ENCODE data around the gene HYAL1. TPM values are rescaled to one million over a fixed set of nuclear protein-coding genes. Genes with fewer than 3 reads are reported as not detected.
A peak's percentile ranks its signal among the peaks of the same experiment; 100 is the strongest.
"Not testable (repeated sequence)": the region's sequence is repeated elsewhere in the genome, so short reads cannot be mapped to it uniquely, and the experiment has no call there.

Gene HYAL1
- polyA plus RNA-seq, 1 donor = 1.7 TPM

DNA sequence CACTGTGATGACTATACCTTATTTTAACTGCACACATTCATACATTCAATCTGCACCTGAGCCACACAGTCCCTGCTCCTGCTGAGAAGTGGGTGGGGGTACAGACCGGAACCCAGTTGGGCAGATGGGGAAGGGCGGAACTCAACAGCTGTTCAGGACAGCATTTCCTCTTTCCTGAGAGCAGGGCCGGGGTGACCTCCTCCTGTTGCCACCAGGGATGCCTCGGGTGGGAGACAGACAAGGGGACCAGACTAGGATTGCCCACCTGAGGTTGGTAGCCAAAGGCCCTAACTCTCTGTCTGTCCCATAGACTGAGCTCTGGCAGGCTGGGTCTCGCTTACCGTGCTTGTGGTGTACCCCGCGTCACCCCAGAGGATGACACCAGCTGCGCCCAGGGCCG, 15.2 kb upstream of the HYAL1 start:
- DNase-seq (ENCODE audit: low read depth) = no peak

DNA sequence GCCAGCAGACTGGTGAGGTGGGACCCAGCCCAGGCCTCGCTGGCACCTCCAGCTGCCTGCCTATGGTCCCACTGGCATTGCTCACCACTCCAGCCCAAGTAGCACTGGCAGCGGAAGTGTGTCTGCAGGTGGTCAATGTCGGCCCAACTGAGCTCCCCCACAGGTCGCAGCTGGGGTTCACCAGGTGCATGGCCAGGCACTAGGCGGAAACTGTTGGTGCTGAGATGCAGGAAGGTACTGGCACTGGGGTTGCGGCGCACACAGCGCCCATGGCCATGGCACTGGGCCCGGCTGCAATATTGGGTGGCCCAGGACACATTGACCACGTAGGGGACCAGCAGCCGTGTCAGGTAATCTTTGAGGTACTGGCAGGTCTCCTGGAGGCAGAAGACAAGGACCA, 14.8 kb upstream of the HYAL1 start:
- DNase-seq (ENCODE audit: low read depth) = no peak

DNA sequence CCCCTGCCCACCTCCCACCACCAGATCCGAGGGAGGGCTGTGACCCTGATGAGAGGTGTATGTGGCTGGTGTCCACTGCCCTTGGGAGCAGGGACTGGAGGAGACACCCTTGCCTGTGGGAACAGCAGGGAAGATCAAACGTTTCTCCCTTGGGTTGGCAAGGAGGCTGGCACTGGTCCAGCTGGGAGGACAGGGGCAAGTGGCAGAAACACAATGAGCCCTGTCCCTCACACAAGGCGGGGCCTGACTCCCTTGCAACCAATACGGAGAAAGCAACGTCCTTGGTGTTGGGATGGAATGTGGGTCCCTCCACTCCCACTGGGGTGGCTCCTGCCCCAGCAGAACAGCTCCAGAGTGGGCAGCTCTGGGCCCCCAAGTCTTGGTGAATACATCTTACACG, 13.9 kb upstream of the HYAL1 start:
- DNase-seq (ENCODE audit: low read depth) = no peak

DNA sequence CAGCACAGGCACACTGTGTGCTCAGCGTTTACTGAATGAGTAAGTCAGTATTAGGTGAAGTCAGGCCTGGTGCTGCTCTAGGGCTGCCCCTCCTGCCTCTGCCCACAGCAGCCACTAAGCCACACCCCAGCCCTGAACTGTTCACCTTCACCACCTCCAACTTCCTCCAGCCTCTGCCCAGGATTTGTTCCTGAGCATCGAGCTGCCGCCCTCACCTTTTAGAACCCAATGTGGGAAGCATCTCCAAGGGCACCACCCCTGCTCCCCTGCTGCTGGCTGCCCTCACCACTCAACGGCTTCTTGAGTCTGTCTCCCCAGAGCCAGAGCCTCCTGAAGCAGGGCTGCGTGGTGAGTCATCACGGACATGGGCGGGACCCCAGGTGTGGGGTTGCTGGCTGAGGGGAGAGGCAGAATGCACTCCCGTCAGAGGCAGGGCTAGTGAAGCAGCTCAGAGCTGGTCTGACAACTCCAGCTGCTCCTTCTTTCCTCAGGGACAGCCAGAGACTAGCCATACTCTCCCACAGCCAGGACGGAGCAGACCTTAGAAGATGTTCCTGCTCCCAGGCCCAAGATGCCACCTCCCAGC, 13.4 kb upstream of the HYAL1 start:
- DNase-seq (ENCODE audit: low read depth) = no peak

DNA sequence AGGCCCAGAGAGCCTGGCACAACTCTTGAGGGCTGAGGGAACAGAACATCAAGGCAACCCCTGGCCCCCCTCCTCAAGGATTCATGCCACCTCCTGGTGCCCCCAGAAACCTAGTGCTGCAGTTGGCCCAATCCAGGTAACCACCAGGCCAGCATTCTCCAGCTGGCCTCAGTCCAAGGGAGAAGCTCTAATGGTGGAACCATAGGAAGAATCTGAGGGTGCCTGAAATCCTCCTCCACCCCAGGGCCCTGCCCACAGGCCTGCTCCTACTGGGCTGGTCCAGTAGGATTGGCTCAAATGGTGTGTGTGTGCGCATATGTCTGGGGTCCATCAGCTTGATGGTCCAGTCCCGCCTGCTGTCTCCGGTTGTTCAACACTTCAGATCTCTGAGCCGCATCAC, 11.4 kb upstream of the HYAL1 start:
- DNase-seq (ENCODE audit: low read depth) = no peak

DNA sequence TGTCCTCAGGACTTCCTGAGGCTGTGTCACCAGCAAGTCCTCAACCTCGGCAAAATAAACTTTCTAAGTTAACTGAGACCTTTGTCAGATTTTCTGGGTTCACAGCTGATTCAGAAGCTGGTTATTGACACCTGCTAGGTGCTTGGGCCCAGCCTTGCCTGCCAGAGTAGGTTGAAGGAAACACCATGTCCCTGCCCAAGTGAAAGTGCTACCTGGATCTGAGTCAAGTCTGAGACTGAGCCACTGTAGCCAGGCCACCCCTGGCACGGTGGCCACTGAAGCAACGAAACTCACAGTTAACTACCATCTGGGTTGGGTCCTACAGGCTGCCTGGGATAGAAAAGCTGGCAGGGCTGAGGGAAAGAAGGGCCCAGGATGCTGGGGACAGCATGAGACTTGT, 11.0 kb upstream of the HYAL1 start:
- no peak for DNase-seq (ENCODE audit: low read depth)

DNA sequence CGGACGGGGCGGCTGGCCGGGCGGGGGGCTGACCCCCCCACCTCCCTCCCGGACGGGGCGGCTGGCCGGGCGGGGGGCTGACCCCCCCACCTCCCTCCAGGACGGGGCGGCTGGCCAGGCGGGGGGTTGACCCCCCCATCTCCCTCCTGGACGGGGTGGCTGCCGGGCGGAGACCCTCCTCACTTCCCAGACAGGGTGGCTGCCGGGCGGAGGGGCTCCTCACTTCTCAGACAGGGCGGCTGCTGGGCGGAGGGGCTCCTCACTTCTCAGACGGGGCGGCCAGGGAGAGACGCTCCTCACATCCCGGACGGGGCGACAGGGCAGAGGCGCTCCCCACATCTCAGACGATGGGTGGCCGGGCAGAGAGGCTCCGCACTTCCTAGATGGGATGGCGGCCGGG, 8.7 kb upstream of the HYAL1 start:
- not testable (repeated sequence) for DNase-seq (ENCODE audit: low read depth)

DNA sequence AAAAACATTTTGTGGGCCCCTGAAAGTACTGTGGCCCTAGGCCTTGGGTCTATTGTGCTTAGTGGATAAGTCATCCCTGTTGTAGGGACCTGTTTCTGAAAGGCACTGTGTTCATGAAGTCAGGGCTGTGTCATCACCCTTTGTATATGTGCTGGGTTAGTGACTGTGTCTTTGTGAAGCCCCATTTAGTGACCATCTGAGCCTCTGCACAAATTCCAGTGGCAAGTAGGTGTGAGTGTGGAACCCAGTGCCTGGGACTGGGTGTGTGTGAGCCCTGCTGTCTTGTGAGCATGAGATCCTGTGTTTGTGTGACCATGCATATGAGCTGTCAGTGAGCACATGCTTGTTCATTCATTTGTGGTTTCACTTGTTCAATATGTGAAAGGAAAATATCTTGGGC, 1.2 kb upstream of the HYAL1 start:
- no peak for DNase-seq (ENCODE audit: low read depth)

DNA sequence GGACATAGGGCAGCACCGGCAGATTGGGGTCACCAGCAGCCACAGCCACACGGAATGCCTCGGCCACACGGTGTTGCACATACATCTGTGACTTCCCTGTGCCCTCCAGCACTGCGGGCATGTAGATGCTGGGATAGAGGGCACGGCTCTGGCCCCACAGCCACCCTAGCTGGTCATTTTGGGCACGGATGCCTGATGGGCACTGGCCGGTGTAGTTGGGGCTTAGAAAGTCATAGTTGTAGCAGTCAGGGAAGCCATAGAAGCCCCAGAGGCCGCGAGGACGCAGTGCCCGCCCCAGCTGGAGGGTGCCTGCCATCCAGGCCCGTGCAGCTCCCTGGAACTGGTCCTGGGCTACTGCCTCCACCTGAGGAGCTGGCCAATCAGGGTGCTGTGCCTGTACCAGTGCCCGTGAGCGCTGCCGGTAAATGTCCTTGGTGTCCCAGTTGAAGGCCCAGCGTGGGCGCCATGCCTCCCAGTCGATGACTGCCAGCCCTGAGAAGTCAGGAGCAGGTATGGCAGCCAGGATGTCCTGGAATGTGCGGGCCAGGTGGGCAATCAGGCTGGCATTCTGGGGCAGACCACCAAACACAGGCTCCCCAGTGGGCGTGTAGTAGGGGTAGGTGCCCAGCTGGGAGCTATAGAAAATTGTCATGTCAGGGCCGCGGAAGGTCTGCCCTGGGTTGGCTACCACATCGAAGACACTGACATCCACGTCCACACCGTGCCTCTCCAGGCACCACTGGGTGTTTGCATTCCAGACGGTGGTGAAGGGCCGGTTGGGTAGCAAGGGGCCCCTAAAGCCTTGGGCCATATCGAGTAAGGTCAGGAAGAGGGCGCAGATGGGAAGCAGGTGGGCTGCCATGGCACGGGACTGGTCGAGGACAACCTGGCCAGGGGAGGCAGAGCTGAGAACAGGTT, 1.0 kb downstream of the HYAL1 start:
- no peak for DNase-seq (ENCODE audit: low read depth)

DNA sequence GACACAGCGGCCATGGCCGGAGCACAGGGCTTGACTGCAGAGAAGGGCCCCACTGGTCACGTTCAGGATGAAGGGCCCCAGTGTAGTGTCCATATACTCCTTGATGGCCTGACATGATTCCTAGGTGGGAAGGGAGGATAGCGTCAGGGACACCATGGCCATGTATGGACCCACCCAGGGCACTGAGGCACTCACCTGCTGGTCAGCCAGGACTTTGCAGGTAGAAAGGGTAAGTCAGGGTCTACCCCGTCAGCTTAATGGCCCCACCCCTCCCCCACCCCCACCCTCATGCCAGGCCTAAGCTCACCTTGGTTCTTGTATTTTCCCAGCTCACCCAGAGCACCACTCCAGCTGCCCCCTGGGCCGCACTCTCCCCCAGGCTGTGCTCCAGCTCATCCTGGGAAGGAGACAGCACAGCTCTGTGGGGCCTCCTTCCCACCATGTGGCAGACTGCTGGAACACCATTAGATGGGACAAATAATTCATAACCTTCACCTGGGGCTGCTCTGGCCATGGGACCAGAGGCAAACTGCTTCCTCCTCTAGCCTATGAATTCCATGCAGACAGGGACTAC, 2.6 kb downstream of the HYAL1 start:
- no peak for DNase-seq (ENCODE audit: low read depth)

DNA sequence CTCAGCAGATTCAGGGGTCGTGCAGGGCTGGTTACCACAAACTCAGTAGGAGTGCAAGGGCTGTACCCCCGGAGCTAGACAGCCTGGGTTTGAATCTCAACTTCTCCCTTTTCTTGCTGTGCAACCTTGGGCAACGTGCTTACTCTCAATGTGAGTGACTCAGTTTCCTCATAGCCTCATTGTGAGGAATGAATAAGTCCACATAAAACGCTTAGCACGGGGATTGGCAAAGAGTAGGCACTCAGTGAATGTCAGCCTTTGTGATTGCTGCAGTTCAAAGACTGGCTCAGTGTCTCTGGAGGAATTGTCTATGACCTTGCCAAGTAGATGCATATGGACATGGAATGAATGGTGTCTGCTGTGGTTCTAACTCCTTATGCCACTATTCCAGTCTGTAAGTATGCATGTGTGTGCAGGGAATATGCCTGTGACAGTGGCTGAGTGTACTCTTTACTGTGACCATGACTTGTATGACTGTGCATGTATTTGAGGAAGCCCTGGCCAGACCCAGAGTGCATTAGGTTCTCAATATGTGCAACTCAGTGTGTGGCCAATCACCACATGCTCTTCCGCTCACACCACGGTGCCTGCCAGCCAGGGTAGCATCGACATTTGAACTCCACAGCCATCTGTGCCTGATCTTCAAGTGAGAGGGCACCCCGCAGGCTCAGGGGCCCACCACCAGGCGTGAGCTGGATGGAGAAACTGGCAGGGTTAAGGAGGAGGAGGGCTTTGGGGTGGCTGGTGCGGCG, 3.3 kb downstream of the HYAL1 start:
- no peak for DNase-seq (ENCODE audit: low read depth)

DNA sequence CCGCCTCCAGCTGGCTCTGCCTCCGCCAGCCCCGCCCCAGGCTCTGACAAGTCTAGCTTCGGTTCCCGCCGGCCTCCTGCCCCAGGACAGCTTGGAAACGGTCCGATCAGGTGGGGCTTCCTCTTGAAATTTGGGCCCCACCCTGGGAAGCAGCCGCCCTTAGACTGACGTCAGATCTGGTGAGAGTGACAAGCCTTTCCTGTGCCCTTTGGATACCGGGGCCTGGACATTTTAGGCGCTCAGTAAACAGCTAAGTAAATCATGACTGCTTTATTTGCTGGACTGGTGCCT, 3.8 kb downstream of the HYAL1 start:
- no peak for DNase-seq (ENCODE audit: low read depth)

DNA sequence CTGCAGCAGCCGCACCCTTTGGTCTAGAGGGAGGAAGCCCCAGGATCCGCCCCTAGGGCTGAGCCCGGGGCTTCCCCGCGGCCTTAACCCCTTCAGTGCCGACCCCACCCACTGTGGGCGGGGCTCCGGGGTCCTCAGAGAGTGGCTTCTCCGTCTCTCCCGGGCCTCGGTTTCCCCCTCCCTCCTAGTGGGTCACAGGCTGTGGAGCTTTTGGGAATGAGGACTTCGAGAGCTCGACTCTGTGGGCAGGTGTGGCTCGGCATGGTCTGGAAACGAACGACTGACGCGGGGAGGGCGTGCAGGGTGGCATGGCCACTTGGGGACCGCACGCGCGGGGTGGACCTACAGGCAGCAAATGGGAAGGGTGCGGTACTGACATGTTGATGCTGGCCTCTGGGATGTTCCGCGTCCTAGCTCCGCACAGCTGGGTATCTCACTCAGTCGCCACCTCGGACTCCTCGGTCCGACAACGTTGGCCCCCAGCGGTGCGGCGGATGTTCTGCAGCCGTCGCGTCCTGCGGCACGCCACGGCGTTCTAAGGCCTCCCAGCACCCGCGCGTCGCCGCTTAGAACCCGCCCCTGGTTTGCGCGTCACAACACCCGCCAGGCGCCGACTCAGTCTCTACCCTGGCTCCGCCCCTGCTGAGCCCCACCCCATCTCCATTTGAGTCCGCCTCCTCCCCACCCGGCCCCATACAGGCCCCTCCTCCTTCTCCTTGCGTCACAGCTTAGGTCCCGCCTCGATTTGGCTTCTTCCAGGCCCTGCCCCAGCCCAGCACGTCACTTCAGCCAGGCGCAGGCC, 4.3 kb downstream of the HYAL1 start, which contains the start of the genes HYAL3 and NAA80:
TSS of gene HYAL3 (minus strand) at position 570 of the 802 bp plus-strand sequence. CDS start 3,803 bp downstream, outside the sequence.
TSS of gene NAA80 (minus strand) at position 570 of the 802 bp plus-strand sequence. CDS start 1,942 bp downstream, outside the sequence.
- DNase-seq (ENCODE audit: low read depth) = peak; percentile 96

DNA sequence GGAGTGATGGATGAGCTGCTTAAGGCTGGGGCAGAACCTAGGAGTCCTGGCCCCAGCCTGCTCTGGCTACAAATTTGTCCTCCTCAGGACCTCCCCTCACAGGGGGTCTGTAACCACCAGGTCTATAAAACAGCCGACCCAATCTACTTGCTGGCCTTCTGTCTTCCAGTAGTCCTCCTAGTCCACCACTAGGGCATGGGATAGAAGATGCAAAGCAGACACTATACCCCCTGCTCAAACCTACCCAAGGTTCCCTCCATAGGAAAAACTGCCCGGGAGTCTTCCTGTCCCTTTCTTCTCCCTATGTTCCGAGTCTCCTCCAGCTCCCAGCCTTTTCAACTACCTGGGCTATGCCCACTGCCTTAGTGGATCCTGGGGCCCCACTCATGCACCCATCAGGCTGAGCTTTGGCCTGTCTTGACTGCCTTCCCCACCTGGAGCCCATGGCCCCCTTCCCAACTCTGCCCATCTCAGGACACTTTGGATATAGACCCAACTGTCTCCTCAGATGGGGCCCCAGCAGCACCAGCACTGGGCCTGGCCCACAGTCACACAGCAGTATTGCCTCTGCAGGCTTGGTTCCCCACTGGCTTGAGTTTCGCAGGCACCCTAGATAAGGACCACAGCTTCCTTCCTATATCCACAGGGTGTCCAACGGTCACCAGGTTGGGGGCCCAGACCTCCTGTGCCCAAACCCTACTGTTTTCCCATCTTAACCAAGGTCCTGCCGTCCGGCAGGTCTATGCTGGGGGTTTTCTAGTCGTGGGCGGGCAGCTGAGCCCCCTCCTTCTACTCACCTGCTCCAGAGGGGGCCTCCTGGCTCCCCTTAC, 5.3 kb downstream of the HYAL1 start:
- no peak for DNase-seq (ENCODE audit: low read depth)

DNA sequence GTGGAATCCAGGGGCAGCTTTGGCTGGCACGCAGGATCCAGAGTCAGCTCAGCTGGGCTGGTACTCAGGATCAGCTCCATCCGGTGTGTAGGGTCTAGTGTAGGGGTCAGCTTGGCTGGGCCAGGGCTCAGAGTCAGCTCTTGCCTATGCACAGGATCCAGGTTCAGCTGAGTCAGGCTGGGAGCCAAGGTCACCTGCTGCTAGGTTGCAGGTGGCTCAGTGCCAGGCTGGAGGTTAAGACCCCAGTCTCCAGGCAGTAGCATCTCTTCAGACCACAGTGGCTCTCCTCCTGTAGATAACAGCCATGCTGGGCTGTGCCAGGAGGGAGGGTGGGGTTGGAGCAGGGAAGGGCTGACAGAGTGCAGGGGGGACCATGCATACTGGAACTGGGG, 6.0 kb downstream of the HYAL1 start:
- DNase-seq (ENCODE audit: low read depth) = no peak

DNA sequence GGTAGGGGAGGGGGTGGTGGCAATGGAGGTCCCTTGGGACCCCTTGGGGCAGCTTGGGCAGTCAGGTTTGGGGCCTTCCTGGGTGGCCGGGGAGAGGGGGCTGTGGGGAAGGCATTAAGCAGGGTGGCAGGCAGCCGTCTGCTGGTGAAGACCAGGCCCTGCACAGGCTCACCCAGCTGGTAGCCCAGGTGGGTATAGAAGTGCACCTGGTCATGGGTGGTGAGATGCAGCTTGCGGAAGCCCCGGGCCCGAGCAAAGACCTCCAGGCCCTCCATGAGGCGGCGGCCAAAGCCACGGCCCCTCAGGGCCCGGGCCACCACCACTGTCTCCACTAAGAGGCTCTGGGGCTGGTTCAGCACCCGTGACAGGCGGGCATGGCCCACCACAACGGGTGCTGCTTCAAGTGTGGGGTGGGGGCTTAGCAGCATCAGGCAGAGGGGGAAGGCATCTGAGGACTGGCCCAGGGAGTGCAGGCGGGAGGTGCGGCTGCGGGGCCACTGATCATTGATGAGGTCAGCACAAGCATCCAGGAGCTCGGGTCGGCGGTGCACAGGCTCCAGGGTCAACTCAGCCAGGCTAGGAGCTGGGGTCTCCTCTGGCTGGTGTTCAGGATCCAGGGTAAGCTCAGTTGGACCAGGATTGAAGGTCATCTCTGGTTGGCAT, 6.5 kb downstream of the HYAL1 start:
- no peak for DNase-seq (ENCODE audit: low read depth)

DNA sequence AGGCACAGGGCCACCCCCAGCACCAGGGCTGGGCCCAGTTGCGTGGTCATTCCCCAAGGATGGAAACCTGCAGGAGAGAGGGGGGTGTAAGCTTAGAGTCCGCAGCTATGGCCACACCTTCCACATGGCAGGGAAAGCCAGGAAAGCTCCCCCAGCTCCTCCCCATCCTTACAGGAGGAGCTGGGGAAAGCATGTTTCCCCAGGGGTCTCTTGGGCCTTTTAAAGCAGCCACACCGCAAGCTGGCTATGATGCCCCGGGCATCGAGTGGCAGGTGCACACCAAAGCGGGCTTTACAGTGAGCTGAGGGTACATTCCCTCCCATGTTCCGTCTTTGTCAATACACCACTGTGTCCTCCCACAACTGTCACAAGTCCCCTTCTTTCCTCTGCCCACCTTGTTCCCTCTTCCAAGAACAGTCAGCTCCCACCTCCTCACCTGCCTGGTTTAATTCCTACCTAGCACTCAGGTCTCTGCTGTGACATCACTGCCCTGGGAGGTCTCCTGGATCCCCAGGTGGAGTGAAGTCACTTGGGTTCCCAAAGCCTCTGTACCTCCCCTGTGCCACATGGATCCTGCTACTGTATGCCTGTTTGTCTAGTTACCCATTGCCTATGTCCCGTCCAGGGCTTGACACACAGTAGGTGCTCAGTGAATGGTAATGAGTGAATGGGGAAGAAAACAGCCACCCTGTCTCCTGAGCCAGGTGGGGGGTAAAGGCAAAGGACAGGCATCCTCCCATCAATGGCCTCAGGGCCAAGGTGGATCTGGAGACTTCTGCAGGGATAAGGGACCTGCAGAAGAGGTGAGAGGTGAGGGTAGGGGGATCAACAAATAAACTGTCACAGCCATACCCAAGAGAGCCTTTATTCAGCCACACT, 7.6 kb downstream of the HYAL1 start:
- DNase-seq (ENCODE audit: low read depth) = no peak

DNA sequence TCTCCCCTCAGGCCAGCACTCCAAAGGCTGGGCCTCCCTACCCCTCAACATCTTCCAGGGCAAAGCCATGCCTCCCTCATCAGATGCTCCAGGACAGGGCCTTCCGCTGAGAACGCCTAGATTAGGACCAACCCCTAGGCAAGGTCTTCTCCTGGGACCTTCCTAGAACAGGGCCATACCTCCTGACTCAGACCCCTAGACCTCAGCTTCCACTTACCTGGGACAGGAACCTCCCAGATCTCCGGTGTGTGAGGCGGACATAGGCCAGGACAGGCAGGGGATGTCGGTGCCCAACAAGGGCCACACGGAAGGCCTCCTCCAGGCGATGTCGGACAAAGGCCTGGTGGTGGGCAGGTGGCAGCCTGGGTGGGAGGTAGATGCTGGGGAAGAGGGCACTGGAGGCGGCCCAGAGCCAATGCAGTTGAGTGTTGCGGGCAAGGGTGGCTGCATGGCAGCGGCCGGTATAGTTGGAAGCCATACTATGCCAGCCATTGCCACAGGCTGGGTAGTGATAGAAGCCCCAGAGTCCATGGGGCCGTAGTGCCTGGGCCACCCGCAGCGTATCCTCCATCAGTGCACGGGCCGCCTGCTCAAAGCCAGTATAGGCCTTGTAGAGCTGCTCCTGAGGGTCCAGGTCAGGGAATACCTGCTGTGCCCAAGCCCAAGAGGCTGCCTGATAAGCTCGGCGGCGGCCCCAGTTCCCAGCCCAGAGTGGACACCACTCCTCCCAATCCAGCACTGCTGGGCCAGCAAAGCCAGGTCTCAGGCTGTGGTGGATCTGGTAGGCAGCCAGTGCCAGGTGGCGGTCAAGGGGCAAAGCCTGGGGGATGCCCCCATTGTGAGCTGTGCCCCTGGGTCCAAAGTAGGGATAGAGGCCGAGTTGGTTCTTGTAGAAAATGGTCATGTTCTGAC, 8.6 kb downstream of the HYAL1 start:
- DNase-seq (ENCODE audit: low read depth) = no peak
